ENCODE results near the gene TNFRSF12A.
"Not testable (repeated sequence)": the region's sequence is repeated elsewhere in the genome, so short reads cannot be mapped to it uniquely, and the experiment has no call there.

The TNFRSF12A gene

DNA sequence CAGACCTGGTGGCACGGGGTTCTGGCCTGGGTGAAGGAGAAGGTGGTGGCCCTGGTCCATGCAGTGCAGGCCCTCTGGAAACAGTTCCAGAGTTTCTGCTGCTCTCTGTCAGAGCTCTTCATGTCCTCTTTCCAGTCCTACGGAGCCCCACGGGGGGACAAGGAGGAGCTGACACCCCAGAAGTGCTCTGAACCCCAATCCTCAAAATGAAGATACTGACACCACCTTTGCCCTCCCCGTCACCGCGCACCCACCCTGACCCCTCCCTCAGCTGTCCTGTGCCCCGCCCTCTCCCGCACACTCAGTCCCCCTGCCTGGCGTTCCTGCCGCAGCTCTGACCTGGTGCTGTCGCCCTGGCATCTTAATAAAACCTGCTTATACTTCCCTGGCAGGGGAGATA lies 49.0 kb downstream of the TNFRSF12A start:
- not testable (repeated sequence) for DNase-seq

DNA sequence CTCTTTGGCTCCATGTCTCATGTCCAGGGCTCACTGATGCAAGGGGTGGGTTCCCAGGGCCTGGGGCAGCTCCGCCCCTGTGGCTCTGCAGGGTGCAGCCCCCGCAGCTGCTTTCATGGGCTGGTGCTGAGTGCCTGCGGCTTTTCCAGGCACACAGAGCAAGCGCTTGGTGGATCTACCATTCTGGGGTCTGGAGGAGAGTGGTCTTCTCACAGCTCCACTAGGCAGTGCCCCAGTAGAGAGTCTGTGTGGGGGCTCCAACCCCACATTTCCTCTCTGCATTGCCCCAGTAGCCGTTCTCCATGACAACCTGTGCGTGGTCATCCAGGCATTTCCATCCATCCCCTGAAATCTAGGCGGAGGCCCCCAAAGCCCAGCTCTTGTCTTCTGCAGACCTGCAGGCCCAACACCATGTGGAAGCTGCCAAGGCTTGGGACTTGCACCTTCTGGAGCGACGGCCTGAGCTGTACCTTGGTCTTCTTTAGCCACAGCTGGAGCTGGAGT lies 50.5 kb downstream of the TNFRSF12A start:
- no peak for DNase-seq

DNA sequence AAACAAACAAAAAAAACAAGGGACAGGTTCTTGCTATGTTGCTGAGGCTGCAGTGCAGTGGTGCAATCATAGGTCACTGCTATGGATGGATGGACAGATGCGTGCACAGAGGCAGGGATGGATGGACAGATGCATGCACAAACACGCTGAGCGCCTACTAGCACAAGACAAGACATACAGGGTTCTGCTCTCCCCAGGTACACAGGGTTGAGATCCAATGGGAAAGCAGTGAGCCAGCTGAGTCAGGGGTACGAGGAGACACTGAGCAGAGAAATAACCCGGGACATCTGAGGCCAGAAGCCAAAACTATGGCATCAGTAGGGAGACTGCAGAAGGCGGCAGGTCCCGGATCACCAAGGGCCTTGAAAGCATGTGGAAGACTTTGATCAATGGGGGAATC lies 51.5 kb downstream of the TNFRSF12A start:
- DNase-seq, result no peak
